ENCODE data around the gene ALK.

DNA sequence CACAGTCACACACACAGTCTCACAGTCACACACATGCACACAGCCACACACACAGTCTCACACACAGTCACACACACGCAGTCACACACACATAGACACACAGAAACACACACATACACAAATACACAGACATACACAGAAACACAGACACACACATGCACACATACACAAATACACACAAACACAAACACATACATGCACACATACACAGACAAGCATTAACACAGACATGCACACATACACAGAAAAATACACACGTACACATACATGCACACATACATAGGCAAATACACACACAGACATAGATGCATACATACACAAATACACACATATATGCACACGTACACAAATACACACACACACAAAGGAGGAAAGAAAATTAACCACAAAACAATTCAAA lies 150.5 kb downstream of the ALK start:
- TF ChIP-seq, protein P1, sequence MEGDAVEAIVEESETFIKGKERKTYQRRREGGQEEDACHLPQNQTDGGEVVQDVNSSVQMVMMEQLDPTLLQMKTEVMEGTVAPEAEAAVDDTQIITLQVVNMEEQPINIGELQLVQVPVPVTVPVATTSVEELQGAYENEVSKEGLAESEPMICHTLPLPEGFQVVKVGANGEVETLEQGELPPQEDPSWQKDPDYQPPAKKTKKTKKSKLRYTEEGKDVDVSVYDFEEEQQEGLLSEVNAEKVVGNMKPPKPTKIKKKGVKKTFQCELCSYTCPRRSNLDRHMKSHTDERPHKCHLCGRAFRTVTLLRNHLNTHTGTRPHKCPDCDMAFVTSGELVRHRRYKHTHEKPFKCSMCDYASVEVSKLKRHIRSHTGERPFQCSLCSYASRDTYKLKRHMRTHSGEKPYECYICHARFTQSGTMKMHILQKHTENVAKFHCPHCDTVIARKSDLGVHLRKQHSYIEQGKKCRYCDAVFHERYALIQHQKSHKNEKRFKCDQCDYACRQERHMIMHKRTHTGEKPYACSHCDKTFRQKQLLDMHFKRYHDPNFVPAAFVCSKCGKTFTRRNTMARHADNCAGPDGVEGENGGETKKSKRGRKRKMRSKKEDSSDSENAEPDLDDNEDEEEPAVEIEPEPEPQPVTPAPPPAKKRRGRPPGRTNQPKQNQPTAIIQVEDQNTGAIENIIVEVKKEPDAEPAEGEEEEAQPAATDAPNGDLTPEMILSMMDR (IDR thresholded peaks at IDR 0.05), result no peak
- TF ChIP-seq EP300 (IDR thresholded peaks at IDR 0.05) (no peak), POLR2A (IDR thresholded peaks at IDR 0.05; ENCODE audit: low read depth) (no peak)

Measured in esophagus muscularis mucosa (tissue), 4 donors.